B cell (primary cell): ENCODE measurements around the gene CREBBP. TPM values are rescaled to one million over a fixed set of nuclear protein-coding genes. Genes with fewer than 3 reads are reported as not detected.

Experiments
- ATAC-seq: fragments of 200-7000 bp; cut with Tn5 transposase; one replicate; pipeline ENCODE4 v1.10.0; 2021; ENCODE audit warnings: low read depth, mild to moderate bottlenecking, moderate number of reproducible peaks, moderate library complexity
- CTCF ChIA-PET: fragments of 350-600 bp; sonication (Branson Sonifier 250); formaldehyde crosslinking; loops from one replicate; lab custom pipeline; 2021; ENCODE audit warnings: antibody characterized with exemption, inconsistent platforms; lab: Charles Lee
- POLR2A ChIA-PET: fragments of 350-600 bp; sonication (Branson Sonifier 250); formaldehyde crosslinking; loops from one replicate; lab custom pipeline; 2021; ENCODE audit warnings: antibody characterized with exemption; lab: Charles Lee
- DNase-seq: peaks from one replicate; pipeline ENCODE4 v3.0.0; 2013
- H2AFZ ChIP-seq: 2 replicates; pipeline ENCODE4 v1.6.1; 2012; ENCODE audit warnings: mild to moderate bottlenecking, low read depth, low read length; ENCODE audit not compliant: insufficient read depth, poor library complexity, severe bottlenecking
- H3K27ac ChIP-seq, 2 donors: 1 replicate in 1 of 2; 2 replicates in 1 of 2; pipeline ENCODE4 v1.5.1; 2012 to 2013; ENCODE audit warnings: low read length in 2 of 2, mild to moderate bottlenecking in 2 of 2, moderate library complexity in 1 of 2
- H3K27me3 ChIP-seq, 4 experiments: fragments of 200-600 bp in 1 of 4; sonication (generic) in 1 of 4; replicated peaks in 1 of 4; 1 replicate in 2 of 4; 2 replicates in 2 of 4; pipeline versions ENCODE4 v1.6.1 to v1.7.0; 2013 to 2016; ENCODE audit warnings: low read length in 3 of 4, mild to moderate bottlenecking in 2 of 4, mixed read lengths in 1 of 4, moderate library complexity in 1 of 4; ENCODE audit not compliant: insufficient read depth in 4 of 4, control insufficient read depth in 3 of 4; ENCODE audit errors: control extremely low read depth in 1 of 4
- H3K36me3 ChIP-seq, 2 experiments: replicated peaks in 1 of 2; 1 replicate in 1 of 2; 2 replicates in 1 of 2; pipeline versions ENCODE4 v1.6.1 to v1.7.1; 2013; ENCODE audit warnings: low read length in 1 of 2; ENCODE audit not compliant: insufficient read depth in 2 of 2, control insufficient read depth in 1 of 2; ENCODE audit errors: control extremely low read depth in 1 of 2, extremely low read depth in 1 of 2
- H3K4me1 ChIP-seq, 2 donors: fragments of 200-600 bp in 1 of 2; sonication (generic) in 1 of 2; 1 replicate in 1 of 2; 2 replicates in 1 of 2; pipeline versions ENCODE4 v1.5.1 to v1.6.1; 2013 to 2017; ENCODE audit warnings: low read length in 2 of 2; ENCODE audit not compliant: control insufficient read depth in 2 of 2, insufficient read depth in 2 of 2
- H3K4me2 ChIP-seq: replicated peaks from 2 replicates; pipeline ENCODE3; 2012; ENCODE audit warnings: mild to moderate bottlenecking, low read depth, low read length; ENCODE audit not compliant: poor library complexity, severe bottlenecking
- H3K4me3 ChIP-seq, 5 experiments: fragments of 200-600 bp in 1 of 5; sonication (generic) in 1 of 5; 1 replicate in 3 of 5; 2 replicates in 2 of 5; pipeline versions ENCODE4 v1.5.1 to v1.7.0; 2011 to 2016; ENCODE audit warnings: low read length in 4 of 5, mild to moderate bottlenecking in 4 of 5, low read depth in 2 of 5, control low read depth in 1 of 5, moderate library complexity in 1 of 5; ENCODE audit not compliant: insufficient read depth in 1 of 5; ENCODE audit errors: control extremely low read depth in 1 of 5, extremely low read depth in 1 of 5
- H3K79me2 ChIP-seq: fragments of 200-600 bp; sonication (generic); one replicate; pipeline ENCODE4 v1.6.0; 2016; ENCODE audit warnings: low read length; ENCODE audit not compliant: control insufficient read depth, insufficient read depth
- H3K9ac ChIP-seq: fragments of 200-600 bp; sonication (generic); 2 replicates; pipeline ENCODE4 v1.6.1; 2017; ENCODE audit warnings: mild to moderate bottlenecking, low read length, moderate library complexity
- H3K9me3 ChIP-seq, 3 donors: one replicate each; pipeline versions ENCODE4 v1.6.1 to v1.7.1; 2013; ENCODE audit warnings: low read length in 2 of 3; ENCODE audit not compliant: control insufficient read depth in 2 of 3, insufficient read depth in 1 of 3; ENCODE audit errors: control extremely low read depth in 1 of 3
- H4K20me1 ChIP-seq: 2 replicates; pipeline ENCODE4 v1.6.0; 2012; ENCODE audit warnings: mild to moderate bottlenecking, low read length; ENCODE audit not compliant: insufficient read depth, control insufficient read depth, poor library complexity, severe bottlenecking
- H3K27ac Mint-ChIP-seq: one replicate; pipeline ENCODE4 v1.8.0; 2021; ENCODE audit warnings: mixed read lengths
- H3K27me3 Mint-ChIP-seq: one replicate; pipeline ENCODE4 v1.8.0; 2021; ENCODE audit warnings: mixed read lengths
- H3K4me1 Mint-ChIP-seq: one replicate; pipeline ENCODE4 v1.8.0; 2021; ENCODE audit warnings: mixed read lengths
- H3K4me3 Mint-ChIP-seq: one replicate; pipeline ENCODE4 v1.8.0; 2021; ENCODE audit warnings: mixed read lengths
- H3K9me3 Mint-ChIP-seq: one replicate; pipeline ENCODE4 v1.8.0; 2022; ENCODE audit warnings: mixed read lengths; ENCODE audit not compliant: insufficient read depth
- CTCF ChIP-seq: fragments of 200-600 bp; IDR thresholded peaks from one replicate; pipeline ENCODE4 v1.8.0; 2022; ENCODE audit warnings: antibody characterized with exemption, mild to moderate bottlenecking
- EZH2 ChIP-seq: IDR thresholded peaks from 2 replicates; pipeline ENCODE4 v1.6.1; 2012; ENCODE audit warnings: borderline replicate concordance, low read depth, mild to moderate bottlenecking, moderate library complexity, low read length; ENCODE audit not compliant: insufficient read depth, poor library complexity, severe bottlenecking
- WGBS: methylation state at CpG from one replicate; pipeline ENCODE4 v1.1.5; 2013; ENCODE audit warnings: missing lambda C conversion rate; ENCODE audit not compliant: insufficient coverage; 5-methylcytosine and 5-hydroxymethylcytosine counted together
- intact Hi-C: fragments of 100-400 bp; cut with micrococcal nuclease; formaldehyde crosslinking; loops from one replicate; pipeline ENCODE4 v1.10.0; 2022
- polyA plus RNA-seq: library from polyadenylated mRNA; depleted of rRNA; stranded (reverse); fragments of >200 nt; gene quantifications from 2 replicates; pipeline ENCODE4 v1.2.3, GENCODE V29; 2012
- total RNA-seq, 2 donors: library from RNA; stranded (reverse); fragments of 120-200 nt in 1 of 2; gene quantifications; 1 replicate in 1 of 2; 2 replicates in 1 of 2; pipeline versions ENCODE4 v1.2.3 to v1.2.4, GENCODE V29; 2013 to 2022

CREBBP gene
- total and polyA plus RNA-seq, 2 donors (not counting 1 experiment from before 2014, with no cell fraction given), result 27.6 to 206 TPM

- Histone ChIP-seq H3K27ac (no peak overlapping the region), H3K36me3 (peaks cover 13 to 85% of the 10 kb centered on the region in 2 experiments), H4K20me1 (peaks cover 78% of the 10 kb centered on the region), H3K4me1 (peaks cover 2 to 3% of the 10 kb centered on the region in 2 donors), H3K4me3 (no peak overlapping the region), H3K27me3 (no peaks in the 10 kb centered on the region), H3K9me3 (no peaks in the 10 kb centered on the region), H3K79me2 (peaks cover 58% of the 10 kb centered on the region), H3K9ac (no peak overlapping the region), H2AFZ (no peak overlapping the region), H3K4me2 (no peak overlapping the region)
- intact Hi-C loops, result no loop called here
- WGBS, result 98% methylated on average over 19 of the region's 25 CpGs
- ATAC-seq (no peak), DNase-seq (no peak)
- Mint-ChIP-seq H3K27me3 (no peaks in the 10 kb centered on the region), H3K4me1 (peaks cover 4% of the 10 kb centered on the region), H3K27ac (no peak overlapping the region), H3K9me3 (no peaks in the 10 kb centered on the region), H3K4me3 (no peak overlapping the region)
- TF ChIP-seq CTCF, result no peak
- no peak for TF ChIP-seq EZH2
- CTCF ChIA-PET, result no interaction called here
- POLR2A ChIA-PET, result no interaction called here
These were observed 118.3 kb downstream of the CREBBP start for GRCh38 chr16:3762107-3762750.

- Histone ChIP-seq H4K20me1 (peaks cover 76% of the 10 kb centered on the region), H3K4me2 (no peak overlapping the region), H3K27ac (no peak overlapping the region), H3K4me3 (no peak overlapping the region), H3K27me3 (no peaks in the 10 kb centered on the region), H3K79me2 (peaks cover 56% of the 10 kb centered on the region), H2AFZ (no peak overlapping the region), H3K9me3 (no peaks in the 10 kb centered on the region), H3K4me1 (no peaks in the 10 kb centered on the region), H3K36me3 (peaks cover 8 to 85% of the 10 kb centered on the region in 2 experiments), H3K9ac (no peak overlapping the region)
- Mint-ChIP-seq H3K27ac (no peak overlapping the region), H3K27me3 (no peaks in the 10 kb centered on the region), H3K4me1 (no peaks in the 10 kb centered on the region), H3K9me3 (no peaks in the 10 kb centered on the region), H3K4me3 (no peak overlapping the region)
- WGBS, result 94% methylated on average over 11 of the region's 14 CpGs
- no peak for DNase-seq
- ChIA-PET POLR2A (no interaction called here), CTCF (no interaction called here)
- no peak for ATAC-seq
- intact Hi-C loops, result no loop called here
- TF ChIP-seq CTCF (no peak), EZH2 (no peak)
These were observed 119.0 kb downstream of the CREBBP start for GRCh38 chr16:3761375-3762106.
